Aorta (tissue), 5 donors: ENCODE data around the gene VEGFB. TPM values are rescaled to one million over a fixed set of nuclear protein-coding genes. Genes with fewer than 3 reads are reported as not detected.
A peak's percentile ranks its signal among the peaks of the same experiment; 100 is the strongest.

Source experiments
- ATAC-seq: fragments of 200-7000 bp; cut with Tn5 transposase; one replicate; pipeline ENCODE4 v1.9.1; 2022; ENCODE audit warnings: moderate library complexity; ENCODE audit not compliant: low FRiP score
- DNase-seq, 2 donors: peaks; one replicate each; pipeline ENCODE4 v3.0.0-alpha.2; 2020
- H3K27ac ChIP-seq, 2 donors: one replicate each; pipeline ENCODE4 v1.5.1; 2013; ENCODE audit warnings: low read length in 2 of 2, mild to moderate bottlenecking in 2 of 2, moderate library complexity in 2 of 2, control low read depth in 1 of 2, inconsistent platforms in 1 of 2, low read depth in 1 of 2
- H3K27me3 ChIP-seq, 2 donors: one replicate each; pipeline ENCODE4 v1.6.1; 2013; ENCODE audit warnings: control low read depth in 1 of 2, low read length in 1 of 2, mild to moderate bottlenecking in 1 of 2, moderate library complexity in 1 of 2; ENCODE audit not compliant: insufficient read depth in 2 of 2, control insufficient read depth in 1 of 2
- H3K36me3 ChIP-seq, 2 donors: one replicate each; pipeline ENCODE4 v1.6.1; 2013; ENCODE audit warnings: control low read depth in 1 of 2, low read length in 1 of 2, mild to moderate bottlenecking in 1 of 2; ENCODE audit not compliant: insufficient read depth in 2 of 2, control insufficient read depth in 1 of 2
- H3K4me1 ChIP-seq, 2 donors: one replicate each; pipeline ENCODE4 v1.6.1; 2013; ENCODE audit warnings: low read length in 2 of 2, control low read depth in 1 of 2, mild to moderate bottlenecking in 1 of 2, moderate library complexity in 1 of 2; ENCODE audit not compliant: insufficient read depth in 2 of 2, control insufficient read depth in 1 of 2
- H3K4me3 ChIP-seq, 2 donors: one replicate each; pipeline ENCODE4 v1.5.1; 2013; ENCODE audit warnings: low read length in 2 of 2, control low read depth in 1 of 2, mild to moderate bottlenecking in 1 of 2
- H3K9me3 ChIP-seq: one replicate; pipeline ENCODE4 v1.6.1; 2013; ENCODE audit warnings: mild to moderate bottlenecking, low read length; ENCODE audit not compliant: control insufficient read depth
- WGBS, 2 donors: extraction: QIAGEN DNeasy Blood & Tissue Kit; methylation state at CpG; one replicate each; pipeline ENCODE4 v1.1.7; 2013; 5-methylcytosine and 5-hydroxymethylcytosine counted together
- intact Hi-C, 2 donors: fragments of 100-400 bp; cut with DNase I; formaldehyde crosslinking; loops; one replicate each; pipeline versions ENCODE4 v1.14.2 to v1.15.0; 2022
- polyA plus RNA-seq, 2 donors: library from polyadenylated mRNA; stranded (reverse); fragments of 200-250 nt; gene quantifications; one replicate each; pipeline ENCODE4 v1.2.3, GENCODE V29; 2013
- total RNA-seq, 2 donors: library from RNA; stranded (reverse); fragmentation: NEBNext Ultra II Directional; extraction: Animal tissue kit (Norgen Biotek cat#: 25700); gene quantifications; one replicate each; pipeline ENCODE4 v1.2.1, GENCODE V29; 2021
- donor health status: healthy with polysubstance abuse.
- donor health status: Bipolar disorder and iron deficiency.
- donor health status: DM: no; HTN: no; CAD: no.
- donor health status: DM: no; HTN: no; CAD: no.
- donor health status: DM: yes; HTN: yes; CAD: no.

The VEGFB gene
- total and polyA plus RNA-seq, 4 donors = 131 to 208 (median 198) TPM

- H3K27ac ChIP-seq = no peak overlapping the region
- H3K36me3 ChIP-seq = peaks cover 0 to 3% of the 10 kb centered on the region in 2 donors
- no peak for DNase-seq
- WGBS, 2 donors = 0 to 1% methylated on average over 18 of the region's 18 CpGs
- H3K4me3 ChIP-seq = peak overlapping the region; percentile 59 to 81
- ATAC-seq = no peak
- no peaks in the 10 kb centered on the region for H3K27me3 ChIP-seq
- intact Hi-C loops = loop anchor here in 1 of 2 donors (2.0 kb wide), 1 partner anchor 17 kb away; no protein-coding TSS in a partner anchor
- H3K4me1 ChIP-seq = no peaks in the 10 kb centered on the region
- H3K9me3 ChIP-seq = no peaks in the 10 kb centered on the region
These were observed 17.3 kb downstream of the VEGFB start for GRCh38 chr11:64251753-64252002.

- no peaks in the 10 kb centered on the region for H3K9me3 ChIP-seq
- no peaks in the 10 kb centered on the region for H3K4me1 ChIP-seq
- 0 to 2% methylated on average over 23 of the region's 23 CpGs for WGBS, 2 donors
- no peak overlapping the region for H3K27ac ChIP-seq
- ATAC-seq (no peak), DNase-seq (peak in 1 of 2 donors; percentile 87)
- no peaks in the 10 kb centered on the region for H3K27me3 ChIP-seq
- peak overlapping the region; percentile 59 to 81 for H3K4me3 ChIP-seq
- peaks cover 0 to 3% of the 10 kb centered on the region in 2 donors for H3K36me3 ChIP-seq
- intact Hi-C loops = no loop called here
These were observed 17.9 kb downstream of the VEGFB start for GRCh38 chr11:64252003-64252872.

GRCh38 chr11:64253043-64253442 is 18.7 kb downstream of the VEGFB start:
- peaks cover under 1 to 4% of the 10 kb centered on the region in 2 donors for H3K36me3 ChIP-seq
- no peaks in the 10 kb centered on the region for H3K9me3 ChIP-seq
- 56 to 60% methylated on average over 8 of the region's 8 CpGs for WGBS, 2 donors
- no peak for DNase-seq
- no peak for ATAC-seq
- H3K4me3 ChIP-seq = no peak overlapping the region
- intact Hi-C loops = no loop called here
- no peaks in the 10 kb centered on the region for H3K27me3 ChIP-seq
- H3K27ac ChIP-seq = no peak overlapping the region
- no peaks in the 10 kb centered on the region for H3K4me1 ChIP-seq

DNA sequence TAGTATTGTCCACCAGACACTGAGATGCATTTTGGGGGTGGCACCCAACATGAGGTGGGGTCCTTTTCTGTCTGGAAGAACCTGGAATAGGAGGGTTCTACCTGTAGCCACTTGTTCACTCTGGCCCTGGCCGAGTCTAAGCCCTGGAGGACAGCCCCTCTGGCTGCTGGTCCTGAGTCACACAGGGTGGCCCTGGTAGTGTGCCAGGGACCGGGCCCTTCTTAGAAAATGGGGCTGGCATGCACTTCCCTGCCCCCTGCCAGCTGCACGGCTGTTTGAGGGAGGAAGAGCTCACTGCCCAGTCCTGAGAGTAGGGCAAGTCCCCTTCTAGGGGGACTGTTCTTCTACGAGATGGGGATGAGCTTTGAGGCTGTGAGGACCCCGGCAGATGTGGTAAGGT is 19.1 kb downstream of the VEGFB start:
- DNase-seq (peak; percentile 83 to 92), ATAC-seq (no peak)
- H3K4me3 ChIP-seq = no peak overlapping the region
- intact Hi-C loops = no loop called here
- H3K36me3 ChIP-seq = peaks cover 5 to 7% of the 10 kb centered on the region in 2 donors
- WGBS, 2 donors = 13 to 18% methylated on average over 5 of the region's 5 CpGs
- H3K27ac ChIP-seq = no peak overlapping the region
- H3K9me3 ChIP-seq = no peaks in the 10 kb centered on the region
- H3K27me3 ChIP-seq = no peaks in the 10 kb centered on the region
- no peaks in the 10 kb centered on the region for H3K4me1 ChIP-seq

DNA sequence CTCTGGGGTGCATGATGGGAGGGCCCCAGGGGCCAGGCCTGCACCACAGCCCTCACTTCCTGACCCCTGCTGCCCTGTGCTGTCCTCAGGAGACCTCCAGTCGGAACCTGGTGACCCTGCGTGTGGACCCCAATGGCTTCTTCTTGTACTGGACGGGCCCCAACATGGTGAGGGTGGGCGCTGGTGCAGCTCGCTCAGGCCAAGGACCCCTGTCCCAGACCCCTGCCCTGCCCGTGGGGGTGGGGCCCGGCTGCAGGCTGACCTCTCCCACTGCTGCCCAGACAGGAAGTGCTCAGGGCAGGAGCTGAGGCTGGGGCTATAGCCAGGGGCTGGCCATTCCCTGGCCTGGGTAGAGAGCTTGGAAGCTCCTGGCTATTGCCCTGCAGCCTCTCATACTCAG is 19.9 kb downstream of the VEGFB start:
- intact Hi-C loops = no loop called here
- no peak overlapping the region for H3K27ac ChIP-seq
- H3K9me3 ChIP-seq = no peaks in the 10 kb centered on the region
- H3K36me3 ChIP-seq = peaks cover 8 to 9% of the 10 kb centered on the region in 2 donors
- 86% methylated on average over 7 of the region's 7 CpGs for WGBS, 2 donors
- no peaks in the 10 kb centered on the region for H3K27me3 ChIP-seq
- no peak for DNase-seq
- H3K4me1 ChIP-seq = no peaks in the 10 kb centered on the region
- no peak overlapping the region for H3K4me3 ChIP-seq
- no peak for ATAC-seq

GRCh38 chr11:64255135-64256128 is 21.0 kb downstream of the VEGFB start:
- intact Hi-C loops = no loop called here
- 88 to 90% methylated on average over 35 of the region's 35 CpGs for WGBS, 2 donors
- Histone ChIP-seq H3K4me3 (no peak overlapping the region), H3K36me3 (peaks cover 8 to 9% of the 10 kb centered on the region in 2 donors), H3K27me3 (no peaks in the 10 kb centered on the region), H3K27ac (no peak overlapping the region), H3K4me1 (no peaks in the 10 kb centered on the region), H3K9me3 (no peaks in the 10 kb centered on the region)
- ATAC-seq = no peak
- no peak for DNase-seq

DNA sequence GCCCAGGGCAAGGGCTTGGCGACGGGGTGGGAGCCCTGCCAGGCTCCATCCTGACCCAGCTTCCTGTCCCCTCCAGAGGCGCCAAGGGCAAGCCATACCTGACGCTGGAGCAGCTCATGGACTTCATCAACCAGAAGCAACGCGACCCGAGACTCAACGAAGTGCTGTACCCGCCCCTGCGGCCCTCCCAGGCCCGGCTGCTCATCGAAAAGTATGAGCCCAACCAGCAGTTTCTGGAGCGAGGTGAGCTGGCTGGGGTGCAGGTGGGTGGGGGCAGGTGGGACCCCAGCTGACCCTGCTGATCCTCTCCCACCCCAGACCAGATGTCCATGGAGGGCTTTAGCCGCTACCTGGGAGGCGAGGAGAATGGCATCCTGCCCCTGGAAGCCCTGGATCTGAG is 21.9 kb downstream of the VEGFB start:
- H3K4me3 ChIP-seq = no peak overlapping the region
- peaks cover 8 to 9% of the 10 kb centered on the region in 2 donors for H3K36me3 ChIP-seq
- ATAC-seq = no peak

GRCh38 chr11:64258356-64258755 is 24.0 kb downstream of the VEGFB start:
- Histone ChIP-seq H3K4me3 (no peak overlapping the region), H3K4me1 (no peaks in the 10 kb centered on the region), H3K27ac (no peak overlapping the region), H3K27me3 (no peaks in the 10 kb centered on the region), H3K9me3 (no peaks in the 10 kb centered on the region), H3K36me3 (peaks cover 8 to 11% of the 10 kb centered on the region in 2 donors)
- 89% methylated on average over 24 of the region's 24 CpGs for WGBS, 2 donors
- intact Hi-C loops = no loop called here
- ATAC-seq = no peak
- no peak for DNase-seq

More for the DNA sequence above, 21.9 kb downstream of the VEGFB start:
- Histone ChIP-seq H3K9me3 (no peaks in the 10 kb centered on the region), H3K27ac (no peak overlapping the region), H3K4me1 (no peaks in the 10 kb centered on the region), H3K27me3 (no peaks in the 10 kb centered on the region)
- WGBS, 2 donors = 80% methylated on average over 15 of the region's 15 CpGs
- DNase-seq = no peak
- intact Hi-C loops = no loop called here
